Fibroblast of lung (primary cell): ENCODE measurements around the gene RFNG.

ENCODE experiments used
- EZH2 ChIP-seq: IDR thresholded peaks from 2 replicates; pipeline ENCODE4 v1.5.1; 2012; ENCODE audit warnings: low read length, control low read depth, mild to moderate bottlenecking; ENCODE audit errors: missing control alignments
- TF ChIP-seq, protein P1 (sequence below), 2 donors: IDR thresholded peaks in 1 of 2; conservative IDR thresholded peaks in 1 of 2; 1 replicate in 1 of 2; 2 replicates in 1 of 2; pipeline ENCODE4 v1.5.1; 2011 to 2012; ENCODE audit warnings: low read length in 2 of 2, control low read depth in 1 of 2, inconsistent platforms in 1 of 2, low read depth in 1 of 2, mild to moderate bottlenecking in 1 of 2

DNA sequence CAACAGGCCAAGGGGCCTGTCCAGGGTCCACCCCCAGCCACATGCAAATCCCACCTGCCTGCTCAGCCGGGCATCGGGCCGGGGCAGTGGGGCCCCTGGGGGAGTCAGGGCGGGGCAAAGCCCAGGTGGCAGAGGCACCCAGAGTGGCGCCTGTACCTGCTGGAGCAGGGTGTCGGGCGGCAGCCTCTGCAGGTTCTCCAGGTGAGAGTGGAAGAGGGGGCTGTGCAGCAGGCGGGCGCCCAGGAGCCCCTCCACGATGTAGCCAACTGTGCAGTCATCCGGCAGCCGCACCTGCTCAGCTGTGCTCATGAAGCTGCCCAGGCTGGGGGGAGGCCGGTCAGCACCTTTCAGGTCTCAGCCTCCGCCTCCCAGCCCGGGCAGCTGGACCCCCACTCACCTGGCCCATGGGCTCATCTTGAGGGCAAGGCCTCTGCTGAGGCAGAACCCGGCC is 2.1 kb downstream of the RFNG start:
- TF ChIP-seq, protein P1, sequence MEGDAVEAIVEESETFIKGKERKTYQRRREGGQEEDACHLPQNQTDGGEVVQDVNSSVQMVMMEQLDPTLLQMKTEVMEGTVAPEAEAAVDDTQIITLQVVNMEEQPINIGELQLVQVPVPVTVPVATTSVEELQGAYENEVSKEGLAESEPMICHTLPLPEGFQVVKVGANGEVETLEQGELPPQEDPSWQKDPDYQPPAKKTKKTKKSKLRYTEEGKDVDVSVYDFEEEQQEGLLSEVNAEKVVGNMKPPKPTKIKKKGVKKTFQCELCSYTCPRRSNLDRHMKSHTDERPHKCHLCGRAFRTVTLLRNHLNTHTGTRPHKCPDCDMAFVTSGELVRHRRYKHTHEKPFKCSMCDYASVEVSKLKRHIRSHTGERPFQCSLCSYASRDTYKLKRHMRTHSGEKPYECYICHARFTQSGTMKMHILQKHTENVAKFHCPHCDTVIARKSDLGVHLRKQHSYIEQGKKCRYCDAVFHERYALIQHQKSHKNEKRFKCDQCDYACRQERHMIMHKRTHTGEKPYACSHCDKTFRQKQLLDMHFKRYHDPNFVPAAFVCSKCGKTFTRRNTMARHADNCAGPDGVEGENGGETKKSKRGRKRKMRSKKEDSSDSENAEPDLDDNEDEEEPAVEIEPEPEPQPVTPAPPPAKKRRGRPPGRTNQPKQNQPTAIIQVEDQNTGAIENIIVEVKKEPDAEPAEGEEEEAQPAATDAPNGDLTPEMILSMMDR (conservative IDR thresholded peaks at IDR 0.05 in 1 of 2, IDR thresholded peaks at IDR 0.05 in 1 of 2; ENCODE audit: low read depth in 1 of 2, low read length in 2 of 2): no peak
- TF ChIP-seq EZH2: no peak
